HepG2 (cell line): ENCODE data around the gene MIEF2. TPM values are rescaled to one million over a fixed set of nuclear protein-coding genes. Genes with fewer than 3 reads are reported as not detected.

ENCODE experiments used
- ATAC-seq: fragments of 200-7000 bp; cut with Tn5 transposase; 3 replicates; pipeline ENCODE4 v1.9.1; 2020; ENCODE audit warnings: mild to moderate bottlenecking, moderate library complexity
- BruUV-seq: library from RNA; stranded (reverse); fragments of 400-500 nt; replicated peaks from 2 replicates; lab custom pipeline; 2021; lab: Mats Ljungman, UMichigan
- CTCF ChIA-PET: fragments of 300-600 bp; formaldehyde crosslinking; extraction: SDS; loops from one replicate; lab custom pipeline; 2021; ENCODE audit warnings: low total read pairs, inconsistent platforms, low intra/inter-chr PET ratio; lab: Yijun Ruan, JAX
- POLR2A ChIA-PET: fragments of 350-600 bp; sonication (Branson Sonifier 250); formaldehyde crosslinking; loops from one replicate; lab custom pipeline; 2020; ENCODE audit warnings: antibody characterized with exemption, inconsistent platforms; lab: Yijun Ruan, JAX
- DNase-seq: peaks from one replicate; pipeline ENCODE4 v3.0.0-alpha.2; 2015; ENCODE audit warnings: low spot score
- FAIRE-seq: peaks from 3 replicates; lab custom pipeline; 2011; peaks lifted over from hg19 to GRCh38; lab: Jason Lieb, UNC
- H2AFZ ChIP-seq: one replicate; pipeline ENCODE4 v1.6.1; 2011; ENCODE audit warnings: low read length, inconsistent platforms
- H3K27ac ChIP-seq: fragments of 300-600 bp; 3 replicates; pipeline ENCODE4 v1.8.0; 2011; ENCODE audit warnings: mixed run types, mild to moderate bottlenecking, mixed read lengths, low read length, inconsistent platforms; ENCODE audit not compliant: insufficient read depth; ENCODE audit errors: extremely low read length
- H3K27me3 ChIP-seq, 2 experiments: fragments of 200-600 bp in 1 of 2; 2 replicates in 1 of 2; 3 replicates in 1 of 2; pipeline versions ENCODE4 v1.6.0 to v1.8.0; 2011; ENCODE audit warnings: low read length in 2 of 2, mild to moderate bottlenecking in 2 of 2, moderate library complexity in 2 of 2, inconsistent platforms in 1 of 2; ENCODE audit not compliant: insufficient read depth in 2 of 2, control insufficient read depth in 1 of 2
- H3K36me3 ChIP-seq, 2 experiments: fragments of 200-600 bp in 1 of 2; replicated peaks in 1 of 2; 2 replicates in 1 of 2; 3 replicates in 1 of 2; pipeline versions ENCODE4 v1.5.1 to v1.8.0; 2011; ENCODE audit warnings: low read length in 2 of 2, inconsistent platforms in 1 of 2; ENCODE audit not compliant: insufficient read depth in 2 of 2, control insufficient read depth in 1 of 2
- H3K4me1 ChIP-seq: 2 replicates; pipeline ENCODE4 v1.5.1; 2012; ENCODE audit warnings: low read length, inconsistent platforms; ENCODE audit not compliant: insufficient read depth
- H3K4me2 ChIP-seq: 2 replicates; pipeline ENCODE4 v1.6.0; 2011; ENCODE audit warnings: low read depth, low read length, inconsistent platforms
- H3K4me3 ChIP-seq, 3 experiments: fragments of 200-600 bp in 1 of 3; sonication (generic), shearing (Covaris generic) in 1 of 3; replicated peaks in 1 of 3; 2 replicates each; pipeline ENCODE4 v1.5.1; 2011 to 2016; ENCODE audit warnings: low read length in 3 of 3, inconsistent platforms in 2 of 3, low read depth in 2 of 3, mild to moderate bottlenecking in 2 of 3, control low read depth in 1 of 3, mixed read lengths in 1 of 3; ENCODE audit not compliant: insufficient read depth in 1 of 3
- H3K79me2 ChIP-seq: one replicate; pipeline ENCODE4 v1.6.1; 2011; ENCODE audit warnings: low read length, inconsistent platforms; ENCODE audit not compliant: insufficient read depth
- H3K9ac ChIP-seq: 2 replicates; pipeline ENCODE4 v1.6.0; 2011; ENCODE audit warnings: mild to moderate bottlenecking, low read depth, low read length, inconsistent platforms; ENCODE audit not compliant: insufficient read depth
- H3K9me3 ChIP-seq: 2 replicates; pipeline ENCODE4 v1.5.1; 2012; ENCODE audit warnings: mild to moderate bottlenecking, low read length
- H4K20me1 ChIP-seq: 2 replicates; pipeline ENCODE4 v1.6.0; 2011; ENCODE audit warnings: inconsistent platforms, mild to moderate bottlenecking, low read length, moderate library complexity; ENCODE audit not compliant: insufficient read depth
- ARID4A ChIP-seq: sonication (generic); formaldehyde crosslinking; IDR thresholded peaks from 2 replicates; pipeline ENCODE4 v1.5.0; 2020; ENCODE audit warnings: mild to moderate bottlenecking, missing genetic modification reagents, borderline replicate concordance
- GPBP1L1 ChIP-seq: sonication (generic); formaldehyde crosslinking; IDR thresholded peaks from 2 replicates; pipeline ENCODE4 v1.5.0; 2020; ENCODE audit warnings: mild to moderate bottlenecking, missing genetic modification reagents
- HNRNPH1 ChIP-seq: fragments of 200-400 bp; formaldehyde crosslinking; optimal IDR thresholded peaks from 2 replicates; pipeline ENCODE3; 2017; ENCODE audit warnings: mild to moderate bottlenecking, low read depth, low read length
- JARID2 ChIP-seq: sonication (generic); formaldehyde crosslinking; IDR thresholded peaks from 2 replicates; pipeline ENCODE4 v1.8.1; 2023; ENCODE audit warnings: missing genetic modification reagents, inconsistent platforms; ENCODE audit not compliant: insufficient replicate concordance
- MNT ChIP-seq: fragments of 450-650 bp; IDR thresholded peaks from 2 replicates; pipeline ENCODE4 v1.6.1; 2016
- NR2F1 ChIP-seq, 2 experiments: fragments of 450-650 bp in 1 of 2; formaldehyde crosslinking in 1 of 2; IDR thresholded peaks; 2 replicates each; pipeline versions ENCODE4 v1.5.0 to v1.6.1; 2016 to 2020; ENCODE audit warnings: mild to moderate bottlenecking in 1 of 2, missing compliant biosample characterization in 1 of 2, missing genetic modification reagents in 1 of 2, moderate library complexity in 1 of 2
- RELA ChIP-seq: sonication (generic); formaldehyde crosslinking; IDR thresholded peaks from 2 replicates; pipeline ENCODE4 v1.4.0; 2020; ENCODE audit warnings: missing genetic modification reagents
- RNF219 ChIP-seq: sonication (generic); formaldehyde crosslinking; IDR thresholded peaks from 2 replicates; pipeline ENCODE4 v1.5.0; 2020; ENCODE audit warnings: mild to moderate bottlenecking, missing genetic modification reagents
- SOX5 ChIP-seq: IDR thresholded peaks from 2 replicates; pipeline ENCODE4 v1.6.1; 2016; ENCODE audit warnings: borderline replicate concordance
- TAF1 ChIP-seq: sonication (generic); formaldehyde crosslinking; IDR thresholded peaks from 2 replicates; pipeline ENCODE4 v1.4.0; 2020; ENCODE audit warnings: missing genetic modification reagents
- TMF1 ChIP-seq: sonication (generic); formaldehyde crosslinking; IDR thresholded peaks from 2 replicates; pipeline ENCODE4 v1.8.1; 2022; ENCODE audit warnings: low read depth, missing genetic modification reagents
- ZNF235 ChIP-seq: sonication (generic); formaldehyde crosslinking; IDR thresholded peaks from 2 replicates; pipeline ENCODE4 v1.8.1; 2023; ENCODE audit warnings: mild to moderate bottlenecking, missing genetic modification reagents, borderline replicate concordance
- WGBS: methylation state at CpG from one replicate; pipeline ENCODE4 v1.1.6; 2017; ENCODE audit warnings: low lambda C conversion rate; 5-methylcytosine and 5-hydroxymethylcytosine counted together
- in situ Hi-C: cut with HindIII; loops from 2 replicates; pipeline ENCODE4 v1.10.0; 2017; ENCODE audit warnings: low pct_unique_long_range_greater_than_20kb; ENCODE audit not compliant: extremely low pct_ligation_motif_present
- intact Hi-C: fragments of 100-400 bp; cut with micrococcal nuclease; formaldehyde crosslinking; loops from one replicate; pipeline ENCODE4 v1.10.0; 2022; ENCODE audit not compliant: unreplicated experiment
- polyA plus RNA-seq, 8 experiments: library from polyadenylated mRNA; depleted of rRNA in 3 of 8; stranded (reverse) in 7 of 8; unstranded in 1 of 8; fragments of >200 nt; fragmentation: Illumina TruSeq in 4 of 8; extraction: Trizol in 4 of 8; gene quantifications; 2 replicates each; pipeline versions ENCODE4 v1.2.1 to v1.2.3, GENCODE V29; 2011 to 2016; ENCODE audit warnings: low read depth in 4 of 8, missing spikeins in 1 of 8, mixed read lengths in 1 of 8; ENCODE audit not compliant: insufficient read depth in 1 of 8
- total RNA-seq, 5 experiments: library from RNA; depleted of rRNA; stranded (reverse); fragments of >200 nt; fragmentation: Illumina TruSeq; extraction: Trizol; gene quantifications; 2 replicates each; pipeline ENCODE4 v1.2.3, GENCODE V29; 2016; ENCODE audit warnings: low read depth in 1 of 5
- TF ChIP-seq, protein P1 (sequence below): sonication (generic); formaldehyde crosslinking; IDR thresholded peaks from 2 replicates; pipeline ENCODE4 v1.4.0; 2020; ENCODE audit warnings: missing genetic modification reagents

MIEF2 gene
- total and polyA plus RNA-seq, 2 of the 13 experiments (the other 11 are each of a cell fraction or from before 2014, with no cell fraction given) = 6.0 to 8.0 TPM

GRCh38 chr17:18281788-18282187 is 21.3 kb downstream of the MIEF2 start:
- no peaks in the 10 kb centered on the region for H3K9me3 ChIP-seq
- no TSS peak for BruUV-seq
- no peaks in the 10 kb centered on the region for H3K27me3 ChIP-seq
- 92% methylated on average over 6 of the region's 6 CpGs for WGBS
- H3K36me3 ChIP-seq = peaks cover 40 to 75% of the 10 kb centered on the region in 2 experiments
- no peaks in the 10 kb centered on the region for H3K4me1 ChIP-seq
- ATAC-seq (no peak), DNase-seq (no peak), FAIRE-seq (no peak)
- in situ Hi-C loops = no loop called here
- H3K27ac ChIP-seq = no peak overlapping the region
- H4K20me1 ChIP-seq = no peaks in the 10 kb centered on the region
- H3K79me2 ChIP-seq = no peaks in the 10 kb centered on the region
- ChIA-PET POLR2A (no interaction called here), CTCF (no interaction called here)
- intact Hi-C loops = no loop called here
- no peak overlapping the region for H3K4me3 ChIP-seq
- no peak overlapping the region for H3K9ac ChIP-seq
- H3K4me2 ChIP-seq = no peak overlapping the region
- H2AFZ ChIP-seq = no peak overlapping the region
- TF ChIP-seq TMF1 = no peak
- no peak for TF ChIP-seq TAF1 (CRISPR knock-in tag)
- TF ChIP-seq RELA (CRISPR knock-in tag) = no peak
- TF ChIP-seq, protein P1, sequence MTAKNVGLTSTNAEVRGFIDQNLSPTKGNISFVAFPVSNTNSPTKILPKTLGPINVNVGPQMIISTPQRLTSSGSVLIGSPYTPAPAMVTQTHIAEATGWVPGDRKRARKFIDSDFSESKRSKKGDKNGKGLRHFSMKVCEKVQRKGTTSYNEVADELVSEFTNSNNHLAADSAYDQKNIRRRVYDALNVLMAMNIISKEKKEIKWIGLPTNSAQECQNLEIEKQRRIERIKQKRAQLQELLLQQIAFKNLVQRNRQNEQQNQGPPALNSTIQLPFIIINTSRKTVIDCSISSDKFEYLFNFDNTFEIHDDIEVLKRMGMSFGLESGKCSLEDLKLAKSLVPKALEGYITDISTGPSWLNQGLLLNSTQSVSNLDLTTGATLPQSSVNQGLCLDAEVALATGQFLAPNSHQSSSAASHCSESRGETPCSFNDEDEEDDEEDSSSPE (CRISPR knock-in tag) = no peak
- no peak for TF ChIP-seq MNT
- no peak for TF ChIP-seq ARID4A (CRISPR knock-in tag)
- no peak for TF ChIP-seq NR2F1 (CRISPR knock-in tag; IDR thresholded peaks at IDR 0.05)
- no peak for TF ChIP-seq HNRNPH1
- no peak for TF ChIP-seq JARID2 (CRISPR knock-in tag)
- no peak for TF ChIP-seq SOX5
- TF ChIP-seq GPBP1L1 (CRISPR knock-in tag) = no peak
- no peak for TF ChIP-seq RNF219 (CRISPR knock-in tag)
- TF ChIP-seq ZNF235 (CRISPR knock-in tag) = no peak
